ENCODE measurements around the gene CA10. TPM values are rescaled to one million over a fixed set of nuclear protein-coding genes. Genes with fewer than 3 reads are reported as not detected.

Gene CA10
- total RNA-seq, 1 donor from 2014 or later = 1.3 TPM

- TF ChIP-seq CTCF (IDR thresholded peaks at IDR 0.05; ENCODE audit: partially characterized antibody, unreplicated experiment) = no peak
- Mint-ChIP-seq H3K36me3 (ENCODE audit: unreplicated experiment) (no peaks in the 10 kb centered on the region), H3K9me3 (ENCODE audit: unreplicated experiment) (no peaks in the 10 kb centered on the region), H3K27ac (ENCODE audit: unreplicated experiment) (no peak overlapping the region), H3K27me3 (ENCODE audit: unreplicated experiment) (no peaks in the 10 kb centered on the region), H3K4me1 (ENCODE audit: low read depth, unreplicated experiment) (no peaks in the 10 kb centered on the region), H3K4me3 (ENCODE audit: unreplicated experiment) (no peak overlapping the region)
- no peak for DNase-seq
These were observed 422.2 kb downstream of the CA10 start for GRCh38 chr17:51736356-51736755.

- Mint-ChIP-seq H3K9me3 (ENCODE audit: unreplicated experiment) (no peaks in the 10 kb centered on the region), H3K36me3 (ENCODE audit: unreplicated experiment) (no peaks in the 10 kb centered on the region), H3K4me1 (ENCODE audit: low read depth, unreplicated experiment) (no peaks in the 10 kb centered on the region), H3K27ac (ENCODE audit: unreplicated experiment) (no peak overlapping the region), H3K4me3 (ENCODE audit: unreplicated experiment) (no peak overlapping the region), H3K27me3 (ENCODE audit: unreplicated experiment) (no peaks in the 10 kb centered on the region)
- no peak for DNase-seq
- TF ChIP-seq CTCF (IDR thresholded peaks at IDR 0.05; ENCODE audit: partially characterized antibody, unreplicated experiment) = no peak
These were observed 423.5 kb downstream of the CA10 start for GRCh38 chr17:51734976-51735375.

- Mint-ChIP-seq H3K4me1 (ENCODE audit: low read depth, unreplicated experiment) (no peaks in the 10 kb centered on the region), H3K9me3 (ENCODE audit: unreplicated experiment) (no peaks in the 10 kb centered on the region), H3K36me3 (ENCODE audit: unreplicated experiment) (no peaks in the 10 kb centered on the region), H3K4me3 (ENCODE audit: unreplicated experiment) (no peak overlapping the region), H3K27me3 (ENCODE audit: unreplicated experiment) (no peaks in the 10 kb centered on the region), H3K27ac (ENCODE audit: unreplicated experiment) (no peak overlapping the region)
- TF ChIP-seq CTCF (IDR thresholded peaks at IDR 0.05; ENCODE audit: partially characterized antibody, unreplicated experiment) = peak; percentile 71
- DNase-seq = peak; percentile 61
These were observed 424.1 kb downstream of the CA10 start for GRCh38 chr17:51734462-51734861.

GRCh38 chr17:51733166-51733565 is 425.3 kb downstream of the CA10 start:
- Mint-ChIP-seq H3K36me3 (ENCODE audit: unreplicated experiment) (no peaks in the 10 kb centered on the region), H3K4me1 (ENCODE audit: low read depth, unreplicated experiment) (no peaks in the 10 kb centered on the region), H3K4me3 (ENCODE audit: unreplicated experiment) (no peak overlapping the region), H3K27me3 (ENCODE audit: unreplicated experiment) (no peaks in the 10 kb centered on the region), H3K27ac (ENCODE audit: unreplicated experiment) (no peak overlapping the region), H3K9me3 (ENCODE audit: unreplicated experiment) (no peaks in the 10 kb centered on the region)
- no peak for TF ChIP-seq CTCF (IDR thresholded peaks at IDR 0.05; ENCODE audit: partially characterized antibody, unreplicated experiment)
- DNase-seq = no peak

- H3K9me3 Mint-ChIP-seq (ENCODE audit: unreplicated experiment) = no peaks in the 10 kb centered on the region
These were observed 426.4 kb downstream of the CA10 start for GRCh38 chr17:51731941-51732722.

More at GRCh38 chr17:51731941-51732722, 426.4 kb downstream of the CA10 start:
- H3K4me3 Mint-ChIP-seq (ENCODE audit: unreplicated experiment) = no peak overlapping the region
- no peak for DNase-seq
- H3K27ac Mint-ChIP-seq (ENCODE audit: unreplicated experiment) = no peak overlapping the region
- H3K36me3 Mint-ChIP-seq (ENCODE audit: unreplicated experiment) = no peaks in the 10 kb centered on the region
- no peaks in the 10 kb centered on the region for H3K4me1 Mint-ChIP-seq (ENCODE audit: low read depth, unreplicated experiment)
- TF ChIP-seq CTCF (IDR thresholded peaks at IDR 0.05; ENCODE audit: partially characterized antibody, unreplicated experiment) = no peak
- no peaks in the 10 kb centered on the region for H3K27me3 Mint-ChIP-seq (ENCODE audit: unreplicated experiment)

Data from glutamatergic neuron (in vitro differentiated cells).